A673 (cell line): Measurements from ENCODE around the gene EGFR. TPM values are rescaled to one million over a fixed set of nuclear protein-coding genes. Genes with fewer than 3 reads are reported as not detected.
A peak's percentile ranks its signal among the peaks of the same experiment; 100 is the strongest.

Experiments used
- BruUV-seq: library from RNA; stranded (reverse); fragments of 400-500 nt; replicated peaks from 2 replicates; lab custom pipeline; 2021; lab: Mats Ljungman, UMichigan
- CTCF ChIA-PET: fragments of 300-600 bp; sonication (Branson Sonifier 250); formaldehyde crosslinking; loops from one replicate; lab custom pipeline; 2022; ENCODE audit warnings: antibody characterized with exemption; lab: Charles Lee
- POLR2A ChIA-PET: fragments of 300-600 bp; sonication (Branson Sonifier 250); formaldehyde crosslinking; loops from one replicate; lab custom pipeline; 2022; ENCODE audit warnings: antibody characterized with exemption; ENCODE audit not compliant: low non-redundant PET; lab: Charles Lee
- DNase-seq: peaks from one replicate; pipeline ENCODE4 v3.0.0-alpha.2; 2015; ENCODE audit warnings: low spot score
- H3K27ac ChIP-seq: fragments of 200-600 bp; sonication (generic); 2 replicates; pipeline ENCODE4 v1.5.1; 2016; ENCODE audit warnings: mixed run types, low read depth, mild to moderate bottlenecking, mixed read lengths, antibody characterized with exemption, low read length; ENCODE audit not compliant: poor library complexity, severe bottlenecking
- H3K27me3 ChIP-seq: fragments of 200-600 bp; sonication (generic); replicated peaks from 2 replicates; pipeline ENCODE4 v1.6.1; 2017; ENCODE audit warnings: mixed run types, low read depth, mild to moderate bottlenecking, mixed read lengths, antibody characterized with exemption, low read length; ENCODE audit not compliant: insufficient read depth, poor library complexity
- H3K36me3 ChIP-seq: fragments of 200-600 bp; sonication (generic); 2 replicates; pipeline ENCODE4 v1.6.1; 2016; ENCODE audit warnings: mixed run types, mild to moderate bottlenecking, mixed read lengths, antibody characterized with exemption, low read length; ENCODE audit not compliant: insufficient read depth, poor library complexity, severe bottlenecking
- H3K4me1 ChIP-seq: fragments of 200-600 bp; sonication (generic); 2 replicates; pipeline ENCODE4 v1.6.1; 2017; ENCODE audit warnings: mixed run types, mild to moderate bottlenecking, mixed read lengths, antibody characterized with exemption, low read length; ENCODE audit not compliant: insufficient read depth, poor library complexity, severe bottlenecking
- H3K4me3 ChIP-seq: fragments of 200-600 bp; sonication (generic); 2 replicates; pipeline ENCODE4 v1.5.1; 2016; ENCODE audit warnings: low read depth, mixed run types, mild to moderate bottlenecking, mixed read lengths, low read length; ENCODE audit not compliant: poor library complexity, severe bottlenecking
- H3K9me3 ChIP-seq: fragments of 200-600 bp; sonication (generic); 2 replicates; pipeline ENCODE4 v1.6.1; 2016; ENCODE audit warnings: mixed run types, low read depth, mild to moderate bottlenecking, mixed read lengths, antibody characterized with exemption, low read length; ENCODE audit not compliant: poor library complexity, severe bottlenecking
- CTCF ChIP-seq: fragments of 300-800, 200-600 bp; sonication (generic); conservative IDR thresholded peaks from 2 replicates; pipeline ENCODE4 v1.5.1; 2017; ENCODE audit warnings: low read depth, mild to moderate bottlenecking, antibody characterized with exemption, low read length, moderate library complexity, mixed read lengths
- EZH2 ChIP-seq: fragments of 200-600 bp; sonication (generic); IDR thresholded peaks from 2 replicates; pipeline ENCODE4 v1.6.1; 2017; ENCODE audit warnings: borderline replicate concordance, low read depth, mild to moderate bottlenecking, mixed read lengths, antibody characterized with exemption, low read length; ENCODE audit not compliant: poor library complexity, severe bottlenecking
- intact Hi-C: fragments of 100-400 bp; cut with micrococcal nuclease; formaldehyde crosslinking; loops from one replicate; pipeline ENCODE4 v1.10.0; 2022; ENCODE audit not compliant: unreplicated experiment
- total RNA-seq: library from RNA; stranded (reverse); gene quantifications from 2 replicates; pipeline ENCODE4 v1.2.3, GENCODE V29; 2021

EGFR gene
- total RNA-seq, 1 experiment from 2014 or later, result 0.84 TPM

DNA sequence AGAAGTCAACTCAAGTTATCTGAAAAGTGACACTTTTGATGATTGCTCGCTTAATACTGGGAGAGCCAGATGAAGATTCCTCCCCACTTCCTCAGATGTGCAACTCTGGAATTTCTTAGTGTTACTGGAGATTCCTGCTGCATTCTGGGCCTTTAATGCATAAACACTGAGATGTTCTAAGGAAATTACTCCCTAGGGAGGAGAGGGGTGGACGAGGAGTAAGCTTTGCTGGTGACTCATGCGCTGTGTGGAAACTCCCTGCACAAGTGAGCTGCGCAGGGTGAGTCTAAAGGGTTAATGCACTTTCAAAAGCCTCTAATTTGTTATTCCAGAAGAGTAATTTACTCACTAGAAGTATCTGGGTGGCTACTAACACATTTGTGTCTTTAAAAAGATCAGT lies 46.3 kb downstream of the EGFR start:
- intact Hi-C loops, result no loop called here
- H3K9me3 ChIP-seq, result no peaks in the 10 kb centered on the region
- no peak for TF ChIP-seq EZH2
- no peak for TF ChIP-seq CTCF
- DNase-seq, result peak; percentile 94
- no TSS peak for BruUV-seq
- no peaks in the 10 kb centered on the region for H3K36me3 ChIP-seq
- ChIA-PET CTCF (no interaction called here), POLR2A (interaction anchor here (0.7 kb wide), 1 partner anchor 28 kb away, joined by 9 read pairs; no protein-coding TSS in a partner anchor)
- H3K27ac ChIP-seq, result peak overlapping the region; percentile 80
- H3K27me3 ChIP-seq, result no peaks in the 10 kb centered on the region
- H3K4me3 ChIP-seq, result no peak overlapping the region
- peaks cover 26% of the 10 kb centered on the region for H3K4me1 ChIP-seq

DNA sequence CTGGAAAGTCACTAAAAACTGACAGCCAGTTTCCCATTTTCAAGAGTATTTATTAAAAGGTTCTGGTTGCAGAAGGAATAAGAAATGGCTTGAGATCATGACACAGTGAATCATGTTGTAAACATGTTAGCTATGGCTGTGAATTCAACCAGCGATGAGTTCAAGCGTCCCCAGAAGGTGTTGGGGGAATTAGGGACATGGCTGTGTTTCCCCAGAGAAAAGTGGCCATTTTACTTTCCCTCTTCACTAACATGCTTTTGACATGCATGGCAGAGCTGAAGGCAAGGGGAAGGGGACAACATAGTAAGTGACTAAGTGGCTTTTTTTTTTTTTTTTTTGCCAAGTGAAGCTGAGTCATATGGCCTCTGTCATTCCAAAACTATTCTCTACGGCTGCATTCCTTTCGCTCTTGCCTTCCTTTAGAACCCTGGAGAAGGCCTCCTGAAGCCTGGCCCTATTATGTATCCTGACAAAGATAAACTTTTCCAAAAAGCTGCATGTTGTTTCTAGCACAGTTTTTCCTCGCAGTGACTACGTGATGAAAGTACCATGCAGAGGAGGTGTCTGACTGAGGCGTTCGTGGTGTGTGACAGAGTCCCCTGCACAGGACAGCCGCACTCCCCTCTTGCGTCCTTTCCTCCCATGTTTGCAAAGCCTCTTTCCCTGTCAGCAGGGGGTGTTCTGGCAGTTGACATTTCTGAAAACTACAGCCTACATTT lies 46.9 kb downstream of the EGFR start:
- BruUV-seq, result no TSS peak
- H3K4me1 ChIP-seq, result peaks cover 26% of the 10 kb centered on the region
- peak; percentile 82 for DNase-seq
- TF ChIP-seq CTCF (no peak), EZH2 (no peak)
- H3K9me3 ChIP-seq, result no peaks in the 10 kb centered on the region
- no peaks in the 10 kb centered on the region for H3K27me3 ChIP-seq
- peak overlapping the region; percentile 80 for H3K27ac ChIP-seq
- ChIA-PET CTCF (no interaction called here), POLR2A (interaction anchor here (0.7 kb wide), 1 partner anchor 27 kb away, joined by 9 read pairs; no protein-coding TSS in a partner anchor)
- H3K36me3 ChIP-seq, result no peaks in the 10 kb centered on the region
- intact Hi-C loops, result no loop called here
- H3K4me3 ChIP-seq, result no peak overlapping the region

DNA sequence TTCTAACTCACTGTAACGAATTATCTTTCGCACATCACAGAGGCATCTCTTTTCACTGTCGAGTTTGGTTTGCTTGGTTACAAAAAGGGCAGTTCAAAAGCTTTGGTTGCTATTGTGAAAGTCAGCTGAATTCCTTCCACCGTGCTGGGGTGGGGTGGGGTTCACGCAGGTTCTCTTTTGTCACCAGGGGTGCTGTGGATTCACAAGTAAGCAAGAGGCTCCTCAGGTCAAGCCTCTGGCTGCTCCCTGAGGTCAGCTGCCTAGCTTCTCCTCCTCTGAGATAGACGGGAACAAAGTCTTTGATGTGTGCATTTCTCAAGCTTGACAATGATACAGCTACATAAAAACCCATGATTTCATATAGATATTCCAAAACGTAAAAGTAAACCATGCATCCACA lies 47.7 kb downstream of the EGFR start:
- intact Hi-C loops, result no loop called here
- DNase-seq, result no peak
- CTCF ChIA-PET, result no interaction called here
- no peak overlapping the region for H3K4me3 ChIP-seq
- TF ChIP-seq CTCF (no peak), EZH2 (no peak)
- no peaks in the 10 kb centered on the region for H3K36me3 ChIP-seq
- POLR2A ChIA-PET, result no interaction called here
- no peaks in the 10 kb centered on the region for H3K27me3 ChIP-seq
- BruUV-seq, result no TSS peak
- peak overlapping the region; percentile 80 for H3K27ac ChIP-seq
- H3K9me3 ChIP-seq, result no peaks in the 10 kb centered on the region
- peaks cover 22% of the 10 kb centered on the region for H3K4me1 ChIP-seq
